ENCODE data around the gene RIMBP2. TPM values are rescaled to one million over a fixed set of nuclear protein-coding genes. Genes with fewer than 3 reads are reported as not detected.
A peak's percentile ranks its signal among the peaks of the same experiment; 100 is the strongest.

RIMBP2 gene
- total RNA-seq, 2 donors from 2014 or later = 5.6 to 6.0 TPM

- ATAC-seq = no peak
- intact Hi-C loops (cut with DNase I, micrococcal nuclease) = no loop called here
- no peak for DNase-seq
Observed at GRCh38 chr12:130625201-130625600, 90.9 kb downstream of the RIMBP2 start.

DNA sequence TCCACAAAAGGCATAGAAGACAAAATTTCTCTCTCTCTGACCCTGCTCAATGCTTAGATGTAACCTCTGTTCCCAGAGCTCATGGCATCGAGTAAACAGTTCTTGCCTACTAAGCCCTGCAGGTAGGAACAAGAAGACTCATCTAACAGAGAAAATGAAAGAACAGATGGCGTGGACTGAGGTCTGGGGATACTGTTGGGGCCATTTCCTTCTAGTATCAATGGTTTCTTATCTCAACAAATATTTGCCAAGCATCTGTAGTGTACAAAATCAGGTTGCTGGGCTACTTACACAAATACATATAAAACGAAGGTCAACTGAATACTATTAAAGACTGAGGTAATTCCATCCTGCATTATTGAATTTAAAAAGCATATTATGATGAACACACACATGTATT, 93.3 kb downstream of the RIMBP2 start:
- DNase-seq = no peak
- intact Hi-C loops (cut with DNase I, micrococcal nuclease) = no loop called here
- ATAC-seq = peak; percentile 50

DNA sequence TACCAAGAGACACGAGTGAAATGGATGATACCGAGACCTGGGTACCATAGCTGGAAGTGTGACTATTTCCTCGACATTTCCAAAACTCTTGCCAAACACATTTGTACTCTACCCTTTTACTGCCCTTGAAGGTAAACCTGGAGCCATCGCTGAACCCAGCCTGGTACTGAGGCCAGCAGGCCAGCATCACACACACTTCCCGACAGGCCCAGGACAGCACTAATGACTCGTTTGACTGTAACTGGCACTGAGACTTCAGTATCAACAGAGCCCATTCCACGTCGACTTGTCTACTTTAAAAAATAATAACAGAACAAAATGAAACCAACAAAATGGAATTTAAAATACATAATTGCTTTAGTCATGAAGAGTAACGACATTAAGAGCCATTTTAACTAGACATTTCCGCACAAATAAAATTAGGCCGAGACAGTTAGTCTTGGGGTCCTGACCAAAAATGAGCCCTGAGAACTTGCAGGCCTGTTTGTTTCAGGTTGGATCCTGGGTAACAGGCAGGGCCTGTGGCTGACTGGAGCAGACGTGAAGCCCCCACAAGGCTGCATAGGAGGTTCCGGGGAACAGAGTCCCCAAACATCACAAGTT, 94.3 kb downstream of the RIMBP2 start:
- ATAC-seq = no peak
- intact Hi-C loops (cut with DNase I, micrococcal nuclease) = no loop called here
- DNase-seq = no peak

- DNase-seq (no peak), ATAC-seq (no peak)
- intact Hi-C loops (cut with DNase I, micrococcal nuclease) = no loop called here
Observed at GRCh38 chr12:130620756-130621155, 95.3 kb downstream of the RIMBP2 start.

DNA sequence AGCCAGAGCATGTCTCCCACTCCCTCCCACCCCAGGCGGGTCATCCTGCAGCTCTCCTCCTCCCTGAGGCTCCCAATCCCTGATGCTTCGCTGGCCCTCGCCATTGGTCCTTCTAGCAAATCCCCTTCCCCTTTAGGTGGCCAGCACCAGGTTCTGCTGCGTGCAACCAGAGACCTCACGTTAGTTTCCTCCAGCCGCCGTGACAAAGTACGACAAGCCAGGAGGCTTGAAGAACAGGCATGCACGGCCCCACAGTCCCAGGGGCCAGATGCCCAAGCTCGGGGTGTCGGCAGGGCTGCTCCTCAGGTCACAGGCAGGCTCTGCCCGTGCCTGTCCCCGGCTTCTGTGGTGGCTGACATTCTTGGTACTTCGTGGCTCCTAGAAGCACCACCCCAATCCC, 95.8 kb downstream of the RIMBP2 start:
- intact Hi-C loops (cut with DNase I, micrococcal nuclease) = no loop called here
- ATAC-seq (no peak), DNase-seq (no peak)

GRCh38 chr12:130619385-130620001, 96.6 kb downstream of the RIMBP2 start:
- no peak for DNase-seq
- intact Hi-C loops (cut with DNase I, micrococcal nuclease) = no loop called here
- no peak for ATAC-seq

DNA sequence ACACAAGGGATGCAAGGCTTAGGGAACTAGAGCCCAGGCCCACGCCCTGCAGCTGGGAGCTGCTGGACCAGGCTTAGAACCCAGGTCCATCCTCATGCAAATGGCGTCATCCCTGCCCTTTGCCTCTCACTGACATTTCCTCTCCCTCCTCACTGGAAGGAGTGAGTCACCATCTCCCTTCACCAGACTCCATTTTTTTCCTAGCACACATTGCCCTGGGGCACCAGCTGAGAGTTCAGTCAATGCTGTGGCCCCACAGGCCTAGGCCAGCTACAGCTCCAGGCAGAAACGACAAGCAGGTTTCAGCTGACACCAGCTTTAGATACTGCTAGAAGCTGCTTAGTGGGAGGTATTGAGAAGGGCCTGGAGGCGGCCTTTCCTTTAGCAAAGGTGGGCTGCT, 98.9 kb downstream of the RIMBP2 start:
- DNase-seq (no peak), ATAC-seq (no peak)
- intact Hi-C loops (cut with DNase I, micrococcal nuclease) = no loop called here

- intact Hi-C loops (cut with DNase I, micrococcal nuclease) = no loop called here
- DNase-seq = no peak
Observed at GRCh38 chr12:130615861-130616345, 100.2 kb downstream of the RIMBP2 start.

GRCh38 chr12:130614530-130614905, 101.6 kb downstream of the RIMBP2 start:
- intact Hi-C loops (cut with DNase I, micrococcal nuclease) = no loop called here
- ATAC-seq (no peak), DNase-seq (no peak)

More at GRCh38 chr12:130615861-130616345, 100.2 kb downstream of the RIMBP2 start:
- no peak for ATAC-seq

DNA sequence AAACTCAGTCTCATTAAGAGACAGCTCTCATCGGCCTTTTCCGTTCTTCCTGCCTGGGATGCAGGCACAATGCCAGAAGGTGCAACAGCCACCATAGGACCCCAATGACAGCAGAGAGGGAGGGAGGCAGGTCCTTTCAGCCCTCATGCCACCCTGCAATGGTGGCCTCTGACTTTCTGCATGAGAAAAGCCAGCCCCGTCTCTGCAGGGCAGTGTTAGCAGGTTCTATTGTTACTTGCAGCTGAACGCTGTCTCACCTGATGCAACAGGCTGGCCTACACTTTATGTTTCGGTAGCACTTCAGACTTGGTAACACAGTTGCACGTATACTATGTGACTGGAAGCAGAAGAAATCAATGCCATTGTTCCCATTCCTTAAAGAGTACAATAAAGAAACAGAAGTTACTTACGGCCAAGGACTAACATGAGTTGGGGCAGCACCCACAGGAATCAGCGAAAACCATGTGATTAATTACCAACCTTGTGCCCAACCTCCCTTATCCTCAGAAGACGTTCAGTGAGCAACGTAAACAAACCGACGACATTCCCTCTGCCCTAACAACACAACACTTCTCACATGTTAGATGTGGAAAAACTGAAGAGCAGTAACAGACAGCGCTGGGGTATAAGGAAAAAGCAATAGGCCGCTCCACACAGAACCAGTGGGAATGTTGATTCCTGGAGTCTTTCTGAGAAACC, 102.1 kb downstream of the RIMBP2 start:
- intact Hi-C loops (cut with DNase I, micrococcal nuclease) = no loop called here
- no peak for DNase-seq
- no peak for ATAC-seq

DNA sequence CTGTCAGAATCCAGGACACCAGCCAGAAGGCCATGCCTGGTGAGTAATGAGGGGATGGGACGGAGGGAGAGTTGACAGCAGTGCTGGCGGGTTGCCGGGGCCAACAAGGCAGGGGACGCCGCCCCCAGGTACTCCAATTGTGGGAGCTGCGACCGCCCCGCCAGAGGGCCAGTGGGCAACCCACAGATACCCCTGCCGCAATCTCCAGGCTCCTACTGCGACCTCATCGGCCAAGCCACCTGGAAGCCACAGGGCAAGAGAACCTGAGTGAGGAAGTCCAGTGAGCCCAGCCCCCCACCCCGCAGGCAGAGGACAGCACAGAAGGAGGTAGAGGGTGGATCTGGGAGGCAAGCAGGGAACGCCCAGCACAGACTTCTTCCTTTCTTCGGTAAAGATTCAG, 103.0 kb downstream of the RIMBP2 start:
- intact Hi-C loops (cut with DNase I, micrococcal nuclease) = no loop called here
- ATAC-seq = no peak
- no peak for DNase-seq

- no peak for DNase-seq
- no peak for ATAC-seq
- intact Hi-C loops (cut with DNase I, micrococcal nuclease) = no loop called here
Observed at GRCh38 chr12:130611026-130611905, 104.8 kb downstream of the RIMBP2 start.

DNA sequence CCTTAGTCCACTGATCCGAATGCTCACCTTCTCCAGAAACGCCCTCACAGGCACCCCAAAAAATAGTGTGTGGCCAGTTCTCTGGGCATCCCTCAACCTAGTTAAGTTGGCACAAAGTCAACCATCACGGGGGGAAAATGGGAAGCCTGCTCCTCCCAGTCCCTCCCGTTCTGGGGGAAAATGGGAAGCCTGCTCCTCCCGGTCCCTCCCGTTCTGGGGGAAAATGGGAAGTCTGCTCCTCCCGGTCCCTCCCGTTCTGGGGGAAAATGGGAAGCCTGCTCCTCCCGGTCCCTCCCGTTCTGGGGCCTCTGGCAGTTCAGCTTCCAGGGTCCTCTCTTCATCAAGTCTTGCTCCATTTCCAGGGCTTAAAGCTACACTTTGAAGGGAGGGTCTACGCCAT, 106.1 kb downstream of the RIMBP2 start:
- ATAC-seq = no peak
- intact Hi-C loops (cut with DNase I, micrococcal nuclease) = no loop called here
- no peak for DNase-seq

DNA sequence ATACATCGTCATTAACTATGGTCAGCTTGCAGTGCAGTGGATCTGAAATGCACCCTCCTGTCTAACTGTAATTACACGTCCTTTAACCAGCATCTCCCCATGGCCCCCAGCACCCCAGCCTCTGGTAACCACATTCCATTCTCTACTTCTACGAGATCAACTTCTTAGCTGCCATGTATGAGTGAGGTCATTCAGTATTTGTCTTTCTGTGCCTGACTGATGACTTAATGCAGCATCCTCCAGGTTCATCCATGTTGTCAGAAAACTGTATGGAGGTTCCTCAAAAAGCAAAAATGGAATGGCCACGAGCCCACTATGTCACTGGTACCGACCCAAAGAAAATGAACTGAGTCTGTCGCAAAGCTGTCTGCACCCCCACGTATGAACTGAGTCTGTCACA, 107.3 kb downstream of the RIMBP2 start:
- DNase-seq (no peak), ATAC-seq (no peak)
- intact Hi-C loops (cut with DNase I, micrococcal nuclease) = no loop called here

- ATAC-seq (no peak), DNase-seq (no peak)
- intact Hi-C loops (cut with DNase I, micrococcal nuclease) = no loop called here
Observed at GRCh38 chr12:130608132-130608531, 108.0 kb downstream of the RIMBP2 start.

- ATAC-seq (no peak), DNase-seq (no peak)
- intact Hi-C loops (cut with DNase I, micrococcal nuclease) = no loop called here
Observed at GRCh38 chr12:130606231-130606630, 109.9 kb downstream of the RIMBP2 start.

DNA sequence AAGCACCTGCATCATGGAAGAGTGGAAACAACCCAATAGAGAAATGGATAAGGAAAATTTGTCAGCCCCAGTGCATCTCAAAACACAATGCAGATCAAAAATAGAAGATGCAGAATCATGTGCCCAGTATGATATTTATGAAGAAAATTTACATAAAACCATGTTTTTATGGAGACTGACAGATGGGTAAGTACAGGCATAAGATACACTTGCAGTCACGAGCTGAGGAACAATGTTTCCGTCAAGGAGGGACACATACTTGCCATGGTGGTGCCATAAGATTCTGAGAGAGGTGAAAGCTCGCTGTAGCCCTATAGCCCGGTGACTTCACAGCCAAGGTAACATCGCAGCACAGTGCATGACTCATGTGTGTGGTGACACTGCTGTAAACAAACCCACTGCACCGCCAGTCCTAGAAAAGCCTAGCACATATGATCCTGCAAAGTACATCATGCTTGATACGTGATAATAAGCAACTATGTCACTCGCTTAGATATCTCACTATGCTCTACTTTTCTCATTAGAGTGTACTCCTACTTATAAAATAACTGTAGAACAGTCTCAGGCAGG, 112.6 kb downstream of the RIMBP2 start:
- intact Hi-C loops (cut with DNase I, micrococcal nuclease) = no loop called here
- DNase-seq (no peak), ATAC-seq (no peak)

DNA sequence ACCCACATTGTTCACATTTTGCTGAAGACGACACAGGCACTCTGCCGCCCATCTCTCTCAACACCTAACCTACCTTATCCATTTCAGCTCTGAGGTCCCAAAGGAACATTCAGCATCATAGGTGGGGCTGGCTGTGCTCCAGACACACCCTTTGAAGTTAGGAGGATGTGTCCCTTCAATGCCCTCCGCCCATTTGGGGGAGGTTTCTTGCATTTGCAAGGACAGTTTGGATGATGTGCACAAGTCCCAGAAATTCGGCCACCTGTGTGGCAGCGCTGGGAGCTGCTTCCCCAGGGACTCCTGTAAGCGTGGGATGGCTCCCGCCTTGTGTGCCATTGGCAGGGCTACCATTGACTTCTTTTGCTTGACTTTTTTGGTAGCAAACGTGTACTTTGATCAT, 113.8 kb downstream of the RIMBP2 start:
- intact Hi-C loops (cut with DNase I, micrococcal nuclease) = no loop called here
- ATAC-seq = no peak
- DNase-seq = no peak

- intact Hi-C loops (cut with DNase I, micrococcal nuclease) = no loop called here
- DNase-seq = no peak
- ATAC-seq = no peak
Observed at GRCh38 chr12:130601327-130601726, 114.8 kb downstream of the RIMBP2 start.
